NB4 (cell line): ENCODE data around the gene SHISA5.

Experiments used
- CTCF ChIP-seq: IDR thresholded peaks from one replicate; pipeline ENCODE4 v1.5.1; 2012; ENCODE audit warnings: low read depth, low read length
- MAX ChIP-seq: IDR thresholded peaks from 2 replicates; pipeline ENCODE4 v1.6.1; 2011; ENCODE audit warnings: low read depth, low read length
- MYC ChIP-seq: IDR thresholded peaks from 2 replicates; pipeline ENCODE4 v1.6.1; 2011; ENCODE audit warnings: low read depth, low read length
- POLR2A ChIP-seq: IDR thresholded peaks from 2 replicates; pipeline ENCODE4 v1.6.1; 2011; ENCODE audit warnings: mild to moderate bottlenecking; ENCODE audit not compliant: insufficient read length; ENCODE audit errors: extremely low read depth

GRCh38 chr3:48536116-48536515 is 32.1 kb upstream of the SHISA5 start:
- TF ChIP-seq CTCF: no peak
- TF ChIP-seq POLR2A: no peak
- TF ChIP-seq MAX: no peak
- TF ChIP-seq MYC: no peak
